MM.1S (cell line): ENCODE data around the gene TMEM232.
A peak's percentile ranks its signal among the peaks of the same experiment; 100 is the strongest.

Experiments used
- DNase-seq: peaks from one replicate; pipeline ENCODE4 v3.0.0-alpha.2; 2015
- H2AFZ ChIP-seq: fragments of 300-600 bp; sonication (generic); 2 replicates; pipeline ENCODE4 v1.6.0; 2016; ENCODE audit warnings: antibody characterized with exemption, low read length
- H3F3A ChIP-seq: fragments of 300-600 bp; sonication (generic); 2 replicates; pipeline ENCODE4 v1.6.1; 2016; ENCODE audit warnings: mild to moderate bottlenecking, antibody characterized with exemption, low read length, moderate library complexity, mixed read lengths; ENCODE audit not compliant: insufficient read depth
- H3K27ac ChIP-seq: fragments of 300-600 bp; sonication (generic); 2 replicates; pipeline ENCODE4 v1.5.1; 2016; ENCODE audit warnings: mild to moderate bottlenecking, low read length
- H3K27me3 ChIP-seq: fragments of 300-600 bp; sonication (generic); replicated peaks from 2 replicates; pipeline ENCODE4 v1.6.0; 2016; ENCODE audit warnings: low read length; ENCODE audit not compliant: insufficient read depth
- H3K36me3 ChIP-seq: fragments of 300-600 bp; sonication (generic); replicated peaks from 2 replicates; pipeline ENCODE4 v1.6.1; 2016; ENCODE audit warnings: mild to moderate bottlenecking, low read length, mixed read lengths; ENCODE audit not compliant: insufficient read depth
- H3K4me1 ChIP-seq: fragments of 300-600 bp; sonication (generic); 2 replicates; pipeline ENCODE4 v1.6.1; 2016; ENCODE audit warnings: low read length, mixed read lengths
- H3K4me2 ChIP-seq: fragments of 300-600 bp; sonication (generic); 2 replicates; pipeline ENCODE4 v1.6.0; 2016; ENCODE audit warnings: low read depth, low read length
- H3K4me3 ChIP-seq: fragments of 300-600 bp; sonication (generic); 2 replicates; pipeline ENCODE4 v1.5.1; 2016; ENCODE audit warnings: low read length, mixed read lengths
- H3K79me2 ChIP-seq: fragments of 300-600 bp; sonication (generic); 2 replicates; pipeline ENCODE4 v1.6.1; 2016; ENCODE audit warnings: mixed run types, low read length, mixed read lengths
- H3K9ac ChIP-seq: fragments of 300-600 bp; sonication (generic); 2 replicates; pipeline ENCODE4 v1.6.1; 2016; ENCODE audit warnings: low read length, mixed read lengths
- H3K9me2 ChIP-seq: fragments of 300-600 bp; sonication (generic); replicated peaks from 2 replicates; pipeline ENCODE4 v1.6.1; 2016; ENCODE audit warnings: mild to moderate bottlenecking, low read length, mixed read lengths; ENCODE audit not compliant: insufficient read depth
- H3K9me3 ChIP-seq: fragments of 300-600 bp; sonication (generic); replicated peaks from 2 replicates; pipeline ENCODE4 v1.6.1; 2016; ENCODE audit warnings: mild to moderate bottlenecking, low read length, mixed read lengths; ENCODE audit not compliant: insufficient read depth
- H4K20me1 ChIP-seq: fragments of 300-600 bp; sonication (generic); 2 replicates; pipeline ENCODE4 v1.6.1; 2016; ENCODE audit warnings: mild to moderate bottlenecking, low read length, moderate library complexity, mixed read lengths; ENCODE audit not compliant: insufficient read depth
- EZH2 ChIP-seq: fragments of 300-600 bp; sonication (generic); optimal IDR thresholded peaks from 2 replicates; pipeline ENCODE3; 2017; ENCODE audit warnings: low read depth, mild to moderate bottlenecking, antibody characterized with exemption, low read length, mixed read lengths
- EZH2phosphoT487 ChIP-seq: fragments of 300-600 bp; sonication (generic); IDR thresholded peaks from 2 replicates; pipeline ENCODE4 v1.6.1; 2018; ENCODE audit warnings: antibody characterized with exemption, low read length
- TF ChIP-seq, protein P1 (sequence below): fragments of 300-600 bp; sonication (generic); IDR thresholded peaks from 2 replicates; pipeline ENCODE4 v1.5.1; 2016; ENCODE audit warnings: antibody characterized with exemption, low read length, mixed read lengths

Gene TMEM232

DNA sequence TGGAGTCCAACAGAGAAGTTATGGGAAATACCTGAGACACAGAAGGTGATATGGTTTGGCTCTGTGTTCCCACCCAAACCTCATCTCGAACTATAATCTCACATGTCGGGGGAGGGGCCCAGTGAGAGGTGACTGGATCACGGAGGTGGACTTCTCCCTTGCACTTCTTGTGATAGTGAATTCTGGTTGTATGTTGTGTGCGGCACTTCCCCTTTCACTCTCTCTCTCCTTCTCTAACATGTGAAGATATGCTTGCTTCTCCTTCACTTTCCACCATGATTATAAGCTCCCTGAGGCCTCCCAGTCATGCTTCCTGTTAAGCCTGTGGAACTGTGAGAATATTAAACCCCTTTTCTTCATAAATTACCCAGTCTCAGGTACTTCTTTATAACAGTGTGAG, 96.1 kb downstream of the TMEM232 start:
- no peak overlapping the region for H3K4me3 ChIP-seq
- no peak for TF ChIP-seq EZH2
- H3K4me2 ChIP-seq: no peak overlapping the region
- no peak for DNase-seq
- no peaks in the 10 kb centered on the region for H4K20me1 ChIP-seq
- no peaks in the 10 kb centered on the region for H3K27me3 ChIP-seq
- H2AFZ ChIP-seq: no peak overlapping the region
- H3K79me2 ChIP-seq: no peaks in the 10 kb centered on the region
- no peak overlapping the region for H3K9ac ChIP-seq
- no peaks in the 10 kb centered on the region for H3K9me2 ChIP-seq
- no peaks in the 10 kb centered on the region for H3F3A ChIP-seq
- H3K4me1 ChIP-seq: peaks cover 3% of the 10 kb centered on the region; the same call in 1 of the 2 replicates
- H3K9me3 ChIP-seq: no peaks in the 10 kb centered on the region
- H3K27ac ChIP-seq: no peak overlapping the region
- no peaks in the 10 kb centered on the region for H3K36me3 ChIP-seq

DNA sequence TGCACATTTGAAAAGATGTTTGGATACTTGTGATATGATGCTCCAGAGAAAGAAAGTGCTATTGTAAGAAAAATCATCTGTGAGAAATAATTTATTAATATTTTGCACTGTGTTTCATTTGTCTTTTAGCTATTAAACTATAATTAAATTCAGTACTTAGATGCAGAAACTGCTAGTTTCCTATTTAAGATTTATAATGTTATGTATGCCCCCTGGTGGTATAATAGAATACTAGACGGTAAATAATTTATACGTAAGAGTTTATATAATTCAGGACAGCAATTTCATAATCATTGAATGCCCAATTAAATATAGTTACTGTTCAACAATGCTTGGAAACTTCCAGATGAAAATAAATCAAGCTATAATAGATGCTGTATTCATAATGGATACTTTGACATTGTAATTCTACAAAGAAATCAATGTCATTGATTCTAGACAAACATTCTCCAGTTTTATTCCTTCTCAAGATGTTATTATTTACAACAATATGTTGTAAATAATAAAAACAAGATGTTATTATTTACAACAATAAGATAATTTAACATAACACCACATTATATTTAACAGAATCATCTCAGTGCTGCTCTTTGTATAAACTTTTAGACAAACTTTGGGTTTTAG, 101.0 kb downstream of the TMEM232 start:
- Histone ChIP-seq H3K4me2 (no peak overlapping the region), H3F3A (no peaks in the 10 kb centered on the region), H3K9me3 (no peaks in the 10 kb centered on the region), H3K27me3 (no peaks in the 10 kb centered on the region), H3K9ac (no peak overlapping the region), H3K4me1 (no peaks in the 10 kb centered on the region; the same call in 1 of the 2 replicates), H3K9me2 (no peaks in the 10 kb centered on the region), H3K4me3 (no peak overlapping the region), H3K79me2 (no peaks in the 10 kb centered on the region), H3K36me3 (no peaks in the 10 kb centered on the region), H2AFZ (no peak overlapping the region), H3K27ac (no peak overlapping the region), H4K20me1 (no peaks in the 10 kb centered on the region)
- TF ChIP-seq, protein P1, sequence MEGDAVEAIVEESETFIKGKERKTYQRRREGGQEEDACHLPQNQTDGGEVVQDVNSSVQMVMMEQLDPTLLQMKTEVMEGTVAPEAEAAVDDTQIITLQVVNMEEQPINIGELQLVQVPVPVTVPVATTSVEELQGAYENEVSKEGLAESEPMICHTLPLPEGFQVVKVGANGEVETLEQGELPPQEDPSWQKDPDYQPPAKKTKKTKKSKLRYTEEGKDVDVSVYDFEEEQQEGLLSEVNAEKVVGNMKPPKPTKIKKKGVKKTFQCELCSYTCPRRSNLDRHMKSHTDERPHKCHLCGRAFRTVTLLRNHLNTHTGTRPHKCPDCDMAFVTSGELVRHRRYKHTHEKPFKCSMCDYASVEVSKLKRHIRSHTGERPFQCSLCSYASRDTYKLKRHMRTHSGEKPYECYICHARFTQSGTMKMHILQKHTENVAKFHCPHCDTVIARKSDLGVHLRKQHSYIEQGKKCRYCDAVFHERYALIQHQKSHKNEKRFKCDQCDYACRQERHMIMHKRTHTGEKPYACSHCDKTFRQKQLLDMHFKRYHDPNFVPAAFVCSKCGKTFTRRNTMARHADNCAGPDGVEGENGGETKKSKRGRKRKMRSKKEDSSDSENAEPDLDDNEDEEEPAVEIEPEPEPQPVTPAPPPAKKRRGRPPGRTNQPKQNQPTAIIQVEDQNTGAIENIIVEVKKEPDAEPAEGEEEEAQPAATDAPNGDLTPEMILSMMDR: peak; percentile 50
- TF ChIP-seq EZH2phosphoT487: no peak
- DNase-seq: peak; percentile 65

DNA sequence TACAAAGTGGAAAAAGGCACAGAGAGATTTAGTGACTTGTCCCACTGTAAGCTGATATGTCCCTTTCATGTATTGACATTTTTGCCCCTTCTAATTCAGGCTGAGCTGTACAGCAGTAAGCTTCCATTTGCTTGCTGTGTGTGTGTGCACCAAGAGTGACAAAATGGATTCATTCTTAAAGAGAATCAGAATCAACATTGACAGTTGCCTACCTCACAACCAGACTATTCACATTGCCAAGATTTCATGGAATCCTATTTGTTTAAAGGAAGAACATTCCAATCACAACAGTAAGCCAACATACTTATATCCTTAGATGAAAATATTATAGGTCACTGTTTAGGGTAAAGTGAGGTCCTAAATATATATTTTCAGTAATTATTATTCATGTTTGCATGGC, 102.6 kb downstream of the TMEM232 start:
- Histone ChIP-seq H3K9me2 (no peaks in the 10 kb centered on the region), H3K79me2 (no peaks in the 10 kb centered on the region), H3K36me3 (no peaks in the 10 kb centered on the region), H3K9ac (no peak overlapping the region), H3K27ac (no peak overlapping the region), H4K20me1 (no peaks in the 10 kb centered on the region), H2AFZ (no peak overlapping the region), H3K4me1 (no peaks in the 10 kb centered on the region; the same call in 1 of the 2 replicates), H3K4me2 (no peak overlapping the region), H3F3A (no peaks in the 10 kb centered on the region), H3K9me3 (no peaks in the 10 kb centered on the region), H3K4me3 (no peak overlapping the region), H3K27me3 (no peaks in the 10 kb centered on the region)
- no peak for DNase-seq
- TF ChIP-seq EZH2phosphoT487 (no peak), EZH2 (no peak)
- TF ChIP-seq, protein P1: no peak

DNA sequence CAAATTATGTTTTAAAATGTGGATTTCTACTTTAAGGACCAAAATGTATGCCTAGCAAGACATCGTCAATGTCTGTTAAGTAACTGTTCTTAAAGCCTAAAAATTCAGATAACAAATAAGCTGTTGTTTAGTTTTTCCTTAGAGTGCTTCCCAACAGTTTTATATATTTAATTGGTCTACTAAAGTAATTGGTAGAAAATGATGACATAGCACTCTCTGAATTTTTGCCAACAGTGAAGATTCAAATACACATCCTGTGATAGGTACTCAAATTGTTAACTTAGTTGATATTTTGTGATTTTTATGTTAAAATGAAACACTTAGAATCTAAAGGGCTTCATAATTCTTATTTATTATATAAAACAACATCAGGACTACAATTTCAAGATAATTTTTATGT, 107.5 kb downstream of the TMEM232 start:
- H3K9me3 ChIP-seq: no peaks in the 10 kb centered on the region

More for the DNA sequence above, 107.5 kb downstream of the TMEM232 start:
- Histone ChIP-seq H4K20me1 (no peaks in the 10 kb centered on the region), H3K27me3 (no peaks in the 10 kb centered on the region), H3K9me2 (no peaks in the 10 kb centered on the region), H3K36me3 (no peaks in the 10 kb centered on the region), H3K4me1 (no peaks in the 10 kb centered on the region), H3K79me2 (no peaks in the 10 kb centered on the region), H3K4me2 (no peak overlapping the region), H3F3A (no peaks in the 10 kb centered on the region), H3K27ac (no peak overlapping the region), H2AFZ (no peak overlapping the region), H3K9ac (no peak overlapping the region), H3K4me3 (no peak overlapping the region)
- TF ChIP-seq EZH2phosphoT487: no peak
- TF ChIP-seq, protein P1: no peak
- DNase-seq: no peak
